GM23338 (cell line): Measurements from ENCODE around the gene PPP4R3A. TPM values are rescaled to one million over a fixed set of nuclear protein-coding genes. Genes with fewer than 3 reads are reported as not detected.

ENCODE experiments used
- ATAC-seq: fragments of 200-7000 bp; cut with Tn5 transposase; 3 replicates; pipeline ENCODE4 v1.9.1; 2020
- DNase-seq: peaks from one replicate; pipeline ENCODE4 v3.0.0-alpha.2; 2015; ENCODE audit warnings: low spot score
- H2AFZ ChIP-seq: fragments of 200-600 bp; sonication (generic); 2 replicates; pipeline ENCODE4 v1.8.0; 2016; ENCODE audit warnings: antibody characterized with exemption, mild to moderate bottlenecking, moderate library complexity
- H3F3A ChIP-seq: fragments of 200-600 bp; sonication (generic); replicated peaks from 2 replicates; pipeline ENCODE4 v1.8.0; 2017; ENCODE audit warnings: antibody characterized with exemption, mixed run types, low read depth
- H3K27ac ChIP-seq: fragments of 200-600 bp; sonication (generic); 2 replicates; pipeline ENCODE4 v1.6.1; 2016; ENCODE audit warnings: low read depth
- H3K27me3 ChIP-seq: fragments of 200-600 bp; sonication (generic); 2 replicates; pipeline ENCODE4 v1.8.0; 2016; ENCODE audit warnings: mild to moderate bottlenecking, mixed run types, moderate library complexity; ENCODE audit not compliant: insufficient read depth
- H3K36me3 ChIP-seq: fragments of 200-600 bp; sonication (generic); 2 replicates; pipeline ENCODE4 v1.8.0; 2016; ENCODE audit warnings: mild to moderate bottlenecking; ENCODE audit not compliant: insufficient read depth
- H3K4me1 ChIP-seq: fragments of 200-600 bp; sonication (generic); 2 replicates; pipeline ENCODE4 v1.8.0; 2016; ENCODE audit warnings: mild to moderate bottlenecking, moderate library complexity; ENCODE audit not compliant: insufficient read depth
- H3K4me2 ChIP-seq: fragments of 200-600 bp; sonication (generic); 2 replicates; pipeline ENCODE4 v1.7.1; 2017; ENCODE audit warnings: mixed run types
- H3K4me3 ChIP-seq: fragments of 200-600 bp; sonication (generic); 2 replicates; pipeline ENCODE4 v1.6.1; 2016; ENCODE audit warnings: mixed run types
- H3K79me2 ChIP-seq: fragments of 200-600 bp; sonication (generic); replicated peaks from 2 replicates; pipeline ENCODE4 v1.8.0; 2017; ENCODE audit warnings: mild to moderate bottlenecking; ENCODE audit not compliant: insufficient read depth
- H3K9me2 ChIP-seq: fragments of 200-600 bp; sonication (generic); 2 replicates; pipeline ENCODE4 v1.8.0; 2017; ENCODE audit not compliant: insufficient read depth
- H4K20me1 ChIP-seq: fragments of 200-600 bp; sonication (generic); replicated peaks from 2 replicates; pipeline ENCODE4 v1.8.0; 2017; ENCODE audit warnings: mild to moderate bottlenecking; ENCODE audit not compliant: insufficient read depth
- H3K27ac Mint-ChIP-seq: 2 replicates; pipeline ENCODE4 v1.8.0; 2020; ENCODE audit warnings: inconsistent platforms, mild to moderate bottlenecking, moderate library complexity, mixed read lengths
- H3K27me3 Mint-ChIP-seq: 3 replicates; pipeline ENCODE4 v1.8.0; 2022; ENCODE audit warnings: low read depth, mild to moderate bottlenecking, moderate library complexity, mixed read lengths, inconsistent platforms; ENCODE audit not compliant: insufficient read depth, poor library complexity
- H3K36me3 Mint-ChIP-seq: 3 replicates; pipeline ENCODE4 v1.8.0; 2021; ENCODE audit warnings: low read depth, mild to moderate bottlenecking, inconsistent platforms, moderate library complexity, mixed read lengths
- H3K4me1 Mint-ChIP-seq: 3 replicates; pipeline ENCODE4 v1.8.0; 2020; ENCODE audit warnings: mild to moderate bottlenecking, inconsistent platforms, mixed read lengths
- H3K4me3 Mint-ChIP-seq: 3 replicates; pipeline ENCODE4 v1.8.0; 2021; ENCODE audit warnings: moderate library complexity, mild to moderate bottlenecking, inconsistent platforms, mixed read lengths
- H3K9me3 Mint-ChIP-seq: 3 replicates; pipeline ENCODE4 v1.8.0; 2020; ENCODE audit warnings: moderate library complexity, mild to moderate bottlenecking, inconsistent platforms, mixed read lengths
- CREB1 ChIP-seq: fragments of 250-450 bp; sonication (Bioruptor Pico); IDR thresholded peaks from 2 replicates; pipeline ENCODE4 v1.5.0; 2020; ENCODE audit warnings: low read depth, mild to moderate bottlenecking, moderate library complexity
- CTCF ChIP-seq, 2 experiments: fragments of 200-600 bp in 1 of 2; sonication (generic) in 1 of 2; conservative IDR thresholded peaks; 2 replicates each; pipeline versions ENCODE4 v1.5.1 to v1.6.1; 2016 to 2017; ENCODE audit warnings: antibody characterized with exemption in 2 of 2, low read depth in 2 of 2, mild to moderate bottlenecking in 2 of 2, moderate library complexity in 1 of 2
- ETS1 ChIP-seq: IDR thresholded peaks from 2 replicates; pipeline ENCODE4 v1.6.1; 2016; ENCODE audit warnings: antibody characterized with exemption
- EZH2 ChIP-seq: fragments of 200-600 bp; sonication (generic); IDR thresholded peaks from one replicate; pipeline ENCODE4 v1.8.0; 2017; ENCODE audit warnings: antibody characterized with exemption, mild to moderate bottlenecking, low read depth; ENCODE audit not compliant: unreplicated experiment
- EZH2phosphoT487 ChIP-seq: fragments of 200-600 bp; sonication (generic); IDR thresholded peaks from one replicate; pipeline ENCODE4 v1.8.1; 2018; ENCODE audit warnings: antibody characterized with exemption; ENCODE audit not compliant: unreplicated experiment
- JUNB ChIP-seq: IDR thresholded peaks from one replicate; pipeline ENCODE4 v1.6.1; 2016; ENCODE audit warnings: antibody characterized with exemption; ENCODE audit not compliant: unreplicated experiment
- NANOG ChIP-seq: IDR thresholded peaks from 2 replicates; pipeline ENCODE4 v1.6.1; 2016; ENCODE audit warnings: antibody characterized with exemption, borderline replicate concordance
- POLR2AphosphoS5 ChIP-seq: IDR thresholded peaks from 2 replicates; pipeline ENCODE4 v1.6.1; 2016; ENCODE audit warnings: antibody characterized with exemption, low read depth
- REST ChIP-seq: IDR thresholded peaks from one replicate; pipeline ENCODE4 v1.6.1; 2018; ENCODE audit warnings: antibody characterized with exemption; ENCODE audit not compliant: unreplicated experiment
- STAT1 ChIP-seq: IDR thresholded peaks from one replicate; pipeline ENCODE4 v1.6.1; 2016; ENCODE audit warnings: antibody characterized with exemption; ENCODE audit not compliant: unreplicated experiment
- ZNF114 ChIP-seq: fragments of 250-450 bp; sonication (Bioruptor Pico); IDR thresholded peaks from 2 replicates; pipeline ENCODE4 v1.5.0; 2020; ENCODE audit warnings: mild to moderate bottlenecking, moderate library complexity
- ZNF331 ChIP-seq: fragments of 250-450 bp; sonication (Bioruptor Pico); IDR thresholded peaks from 2 replicates; pipeline ENCODE4 v1.5.0; 2020; ENCODE audit warnings: low read depth, mild to moderate bottlenecking, moderate library complexity
- polyA plus RNA-seq: library from polyadenylated mRNA; unstranded; fragments of >200 nt; fragmentation: Nextera tagmentation; extraction: Ambion mirVana; gene quantifications from 2 replicates; pipeline ENCODE4 v1.2.1, GENCODE V29; 2016
- total RNA-seq: library from RNA; depleted of rRNA; stranded (reverse); fragments of >200 nt; shearing (Covaris generic); gene quantifications from 2 replicates; pipeline ENCODE4 v1.2.3, GENCODE V29; 2014

PPP4R3A gene
- total and polyA plus RNA-seq, 2 experiments from 2014 or later = 50.3 to 128 TPM

GRCh38 chr14:91555531-91555930 is 45.4 kb upstream of the PPP4R3A start:
- peaks cover 2% of the 10 kb centered on the region; the same call in 1 of the 2 replicates for H3K9me2 ChIP-seq
- ATAC-seq (no peak), DNase-seq (no peak)
- no peak overlapping the region for H3K27ac Mint-ChIP-seq
- H3K79me2 ChIP-seq = no peaks in the 10 kb centered on the region
- H3K9me3 Mint-ChIP-seq = peaks cover 34% of the 10 kb centered on the region
- H3F3A ChIP-seq = no peaks in the 10 kb centered on the region
- peaks cover 15% of the 10 kb centered on the region for H3K36me3 Mint-ChIP-seq
- H3K27me3 Mint-ChIP-seq = no peaks in the 10 kb centered on the region
- H3K36me3 ChIP-seq = no peaks in the 10 kb centered on the region
- H3K4me3 Mint-ChIP-seq = no peak overlapping the region
- H3K27me3 ChIP-seq = no peaks in the 10 kb centered on the region
- H3K4me1 ChIP-seq = no peaks in the 10 kb centered on the region
- H3K4me1 Mint-ChIP-seq = no peaks in the 10 kb centered on the region
- H3K4me2 ChIP-seq = no peak overlapping the region
- no peak overlapping the region for H3K27ac ChIP-seq
- no peak overlapping the region for H3K4me3 ChIP-seq
- no peak for TF ChIP-seq REST
- TF ChIP-seq JUNB = no peak
- no peak for TF ChIP-seq STAT1
- no peak for TF ChIP-seq CREB1 (CRISPR knock-in tag)
- no peak for TF ChIP-seq EZH2
- no peak for TF ChIP-seq NANOG
- no peaks in the 10 kb centered on the region for H4K20me1 ChIP-seq
- H2AFZ ChIP-seq = no peak overlapping the region

GRCh38 chr14:91554535-91555332 is 44.6 kb upstream of the PPP4R3A start:
- no peaks in the 10 kb centered on the region for H3K4me1 ChIP-seq
- H3K4me3 ChIP-seq = no peak overlapping the region
- no peak overlapping the region for H3K4me2 ChIP-seq
- Mint-ChIP-seq H3K27me3 (no peaks in the 10 kb centered on the region), H3K36me3 (peaks cover 15% of the 10 kb centered on the region), H3K4me1 (no peaks in the 10 kb centered on the region), H3K4me3 (no peak overlapping the region), H3K9me3 (peaks cover 31% of the 10 kb centered on the region), H3K27ac (no peak overlapping the region)
- no peak overlapping the region for H3K27ac ChIP-seq
- no peak overlapping the region for H2AFZ ChIP-seq
- H3F3A ChIP-seq = no peaks in the 10 kb centered on the region
- ATAC-seq (no peak), DNase-seq (no peak)
- H4K20me1 ChIP-seq = no peaks in the 10 kb centered on the region
- no peaks in the 10 kb centered on the region for H3K27me3 ChIP-seq
- no peaks in the 10 kb centered on the region for H3K79me2 ChIP-seq
- H3K36me3 ChIP-seq = no peaks in the 10 kb centered on the region
- H3K9me2 ChIP-seq = no peaks in the 10 kb centered on the region
- no peak for TF ChIP-seq REST
- TF ChIP-seq CREB1 (CRISPR knock-in tag) = no peak
- no peak for TF ChIP-seq STAT1
- no peak for TF ChIP-seq ETS1
- no peak for TF ChIP-seq CTCF (conservative IDR thresholded peaks at IDR 0.05; ENCODE audit: low read depth in 2 of 2)
- TF ChIP-seq EZH2 = no peak
- no peak for TF ChIP-seq NANOG
- TF ChIP-seq ZNF331 = no peak
- no peak for TF ChIP-seq POLR2AphosphoS5
- TF ChIP-seq JUNB = no peak
- TF ChIP-seq ZNF114 = no peak
- TF ChIP-seq EZH2phosphoT487 = no peak
